CD14-positive monocyte (primary cell): ENCODE measurements around the gene PYGL. TPM values are rescaled to one million over a fixed set of nuclear protein-coding genes. Genes with fewer than 3 reads are reported as not detected.

Experiments
- DNase-seq, 3 donors: peaks; one replicate each; pipeline ENCODE4 v3.0.0-alpha.2; 2011 to 2022
- H2AFZ ChIP-seq: 2 replicates; pipeline ENCODE4 v1.6.0; 2012; ENCODE audit warnings: mild to moderate bottlenecking, low read depth, low read length, inconsistent platforms; ENCODE audit not compliant: insufficient read depth, poor library complexity, severe bottlenecking
- H3K27ac ChIP-seq, 2 donors: 1 replicate in 1 of 2; 2 replicates in 1 of 2; pipeline ENCODE4 v1.5.1; 2012 to 2013; ENCODE audit warnings: low read length in 2 of 2, control low read depth in 1 of 2, inconsistent platforms in 1 of 2, low read depth in 1 of 2, mild to moderate bottlenecking in 1 of 2
- H3K27me3 ChIP-seq, 2 donors: one replicate each; pipeline versions ENCODE4 v1.6.0 to v1.6.1; 2011 to 2013; ENCODE audit warnings: low read length in 2 of 2; ENCODE audit not compliant: control insufficient read depth in 2 of 2, insufficient read depth in 2 of 2
- H3K36me3 ChIP-seq, 2 donors: replicated peaks in 1 of 2; 1 replicate in 1 of 2; 2 replicates in 1 of 2; pipeline versions ENCODE4 v1.5.1 to v1.6.1; 2012 to 2013; ENCODE audit warnings: low read length in 2 of 2, control low read depth in 1 of 2, inconsistent platforms in 1 of 2, mild to moderate bottlenecking in 1 of 2; ENCODE audit not compliant: insufficient read depth in 2 of 2, control insufficient read depth in 1 of 2
- H3K4me1 ChIP-seq, 2 donors: 1 replicate in 1 of 2; 2 replicates in 1 of 2; pipeline versions ENCODE4 v1.5.1 to v1.6.1; 2012 to 2013; ENCODE audit warnings: low read length in 2 of 2, control low read depth in 1 of 2, inconsistent platforms in 1 of 2, mild to moderate bottlenecking in 1 of 2, moderate library complexity in 1 of 2; ENCODE audit not compliant: insufficient read depth in 2 of 2, control insufficient read depth in 1 of 2
- H3K4me2 ChIP-seq: replicated peaks from 2 replicates; pipeline ENCODE3; 2012; ENCODE audit warnings: low read length, moderate library complexity, mild to moderate bottlenecking; ENCODE audit not compliant: poor library complexity, severe bottlenecking; ENCODE audit errors: extremely low read depth
- H3K4me3 ChIP-seq, 3 experiments: fragments of 200-600 bp in 1 of 3; sonication (generic) in 1 of 3; replicated peaks in 1 of 3; 1 replicate in 2 of 3; 2 replicates in 1 of 3; pipeline ENCODE4 v1.5.1; 2011 to 2013; ENCODE audit warnings: low read length in 3 of 3, mild to moderate bottlenecking in 3 of 3, control low read depth in 2 of 3, low read depth in 2 of 3, inconsistent platforms in 1 of 3, moderate library complexity in 1 of 3
- H3K79me2 ChIP-seq: 2 replicates; pipeline ENCODE4 v1.6.0; 2012; ENCODE audit warnings: mild to moderate bottlenecking, control low read depth, inconsistent platforms, low read length, moderate library complexity; ENCODE audit not compliant: insufficient read depth
- H3K9ac ChIP-seq: 2 replicates; pipeline ENCODE4 v1.6.0; 2017; ENCODE audit warnings: low read length, mild to moderate bottlenecking; ENCODE audit not compliant: insufficient read depth, poor library complexity, severe bottlenecking
- H3K9me3 ChIP-seq, 2 donors: replicated peaks in 1 of 2; 1 replicate in 1 of 2; 2 replicates in 1 of 2; pipeline versions ENCODE4 v1.5.1 to v1.6.1; 2012 to 2013; ENCODE audit warnings: low read length in 2 of 2, control low read depth in 1 of 2; ENCODE audit not compliant: control insufficient read depth in 1 of 2, insufficient read depth in 1 of 2
- H4K20me1 ChIP-seq: 2 replicates; pipeline ENCODE4 v1.6.0; 2012; ENCODE audit warnings: mild to moderate bottlenecking, low read length, control low read depth, moderate library complexity; ENCODE audit not compliant: insufficient read depth
- H3K27ac Mint-ChIP-seq, 7 donors: one replicate each; pipeline ENCODE4 v1.8.0; 2020; ENCODE audit warnings: mild to moderate bottlenecking in 7 of 7, mixed read lengths in 7 of 7, moderate library complexity in 6 of 7, inconsistent platforms in 2 of 7
- H3K27me3 Mint-ChIP-seq, 3 donors: one replicate each; pipeline ENCODE4 v1.8.0; 2021 to 2022; ENCODE audit warnings: low read depth in 3 of 3, mild to moderate bottlenecking in 3 of 3, mixed read lengths in 3 of 3, moderate library complexity in 3 of 3, inconsistent platforms in 1 of 3
- H3K36me3 Mint-ChIP-seq, 2 donors: one replicate each; pipeline ENCODE4 v1.8.0; 2020; ENCODE audit warnings: mixed read lengths in 2 of 2, inconsistent platforms in 1 of 2, mild to moderate bottlenecking in 1 of 2
- H3K4me1 Mint-ChIP-seq: one replicate; pipeline ENCODE4 v1.8.0; 2020; ENCODE audit warnings: mild to moderate bottlenecking, mixed read lengths
- H3K4me3 Mint-ChIP-seq, 2 donors: one replicate each; pipeline ENCODE4 v1.8.0; 2020; ENCODE audit warnings: mild to moderate bottlenecking in 2 of 2, mixed read lengths in 2 of 2, moderate library complexity in 1 of 2
- H3K9me3 Mint-ChIP-seq, 7 donors: one replicate each; pipeline ENCODE4 v1.8.0; 2020 to 2022; ENCODE audit warnings: mixed read lengths in 7 of 7, mild to moderate bottlenecking in 6 of 7, moderate library complexity in 6 of 7, inconsistent platforms in 2 of 7
- WGBS: methylation state at CpG from one replicate; pipeline ENCODE4 v1.1.5; 2013; ENCODE audit warnings: missing lambda C conversion rate; ENCODE audit not compliant: insufficient coverage; 5-methylcytosine and 5-hydroxymethylcytosine counted together
- intact Hi-C, 2 donors: fragments of 100-400 bp; cut with micrococcal nuclease; formaldehyde crosslinking; loops; one replicate each; pipeline versions ENCODE4 v1.15.0 to v1.15.1; 2023
- polyA plus RNA-seq, 3 donors: library from polyadenylated mRNA; depleted of rRNA in 1 of 3; unstranded in 2 of 3; stranded (reverse) in 1 of 3; fragments of 300-500 nt in 2 of 3; fragments of >200 nt in 1 of 3; fragmentation: Illumina TruSeq in 2 of 3; gene quantifications; 1 replicate in 2 of 3; 2 replicates in 1 of 3; pipeline ENCODE4 v1.2.3, GENCODE V29; 2012 to 2021
- TF ChIP-seq, protein P1 (sequence below): fragments of 200-600 bp; IDR thresholded peaks from one replicate; pipeline ENCODE4 v1.8.0; 2022; ENCODE audit warnings: antibody characterized with exemption, mild to moderate bottlenecking

PYGL gene
- polyA plus RNA-seq, 3 donors: 125 to 184 (median 166) TPM

DNA sequence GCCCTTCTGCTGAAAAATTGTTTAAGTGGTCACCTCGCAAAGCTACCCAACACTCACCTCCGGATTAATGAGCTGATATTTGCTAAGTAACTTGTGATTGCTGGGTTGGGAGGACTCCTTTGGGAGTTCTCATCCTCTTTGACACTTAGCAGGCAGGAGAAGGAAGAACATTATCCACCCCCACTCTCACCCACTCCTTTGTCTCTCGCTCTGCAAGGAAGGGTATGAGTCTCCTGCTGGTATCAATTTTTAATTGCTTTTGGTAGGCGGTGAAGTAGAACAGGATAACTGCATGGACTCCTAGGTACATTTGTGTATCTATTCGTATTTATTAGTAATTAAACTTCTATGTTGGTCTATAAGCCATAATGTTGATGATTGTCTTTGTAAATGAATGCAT is 79.3 kb downstream of the PYGL start:
- H3K79me2 ChIP-seq: no peaks in the 10 kb centered on the region
- intact Hi-C loops: no loop called here
- H3K4me1 Mint-ChIP-seq: peaks cover 16% of the 10 kb centered on the region
- DNase-seq: no peak
- H3K36me3 Mint-ChIP-seq: no peaks in the 10 kb centered on the region
- H3K4me3 ChIP-seq: no peak overlapping the region
- H3K9me3 ChIP-seq: no peaks in the 10 kb centered on the region
- no CpG with 5 or more reads among the region's 5 CpGs for WGBS
- peaks cover 11 to 13% of the 10 kb centered on the region in 2 donors for H3K4me1 ChIP-seq
- no peaks in the 10 kb centered on the region for H3K9me3 Mint-ChIP-seq
- no peak overlapping the region for H2AFZ ChIP-seq
- H3K27me3 Mint-ChIP-seq: peaks cover 0 to 3% (median 3%) of the 10 kb centered on the region in 3 donors
- H3K4me3 Mint-ChIP-seq: no peak overlapping the region
- no peaks in the 10 kb centered on the region for H4K20me1 ChIP-seq
- TF ChIP-seq, protein P1, sequence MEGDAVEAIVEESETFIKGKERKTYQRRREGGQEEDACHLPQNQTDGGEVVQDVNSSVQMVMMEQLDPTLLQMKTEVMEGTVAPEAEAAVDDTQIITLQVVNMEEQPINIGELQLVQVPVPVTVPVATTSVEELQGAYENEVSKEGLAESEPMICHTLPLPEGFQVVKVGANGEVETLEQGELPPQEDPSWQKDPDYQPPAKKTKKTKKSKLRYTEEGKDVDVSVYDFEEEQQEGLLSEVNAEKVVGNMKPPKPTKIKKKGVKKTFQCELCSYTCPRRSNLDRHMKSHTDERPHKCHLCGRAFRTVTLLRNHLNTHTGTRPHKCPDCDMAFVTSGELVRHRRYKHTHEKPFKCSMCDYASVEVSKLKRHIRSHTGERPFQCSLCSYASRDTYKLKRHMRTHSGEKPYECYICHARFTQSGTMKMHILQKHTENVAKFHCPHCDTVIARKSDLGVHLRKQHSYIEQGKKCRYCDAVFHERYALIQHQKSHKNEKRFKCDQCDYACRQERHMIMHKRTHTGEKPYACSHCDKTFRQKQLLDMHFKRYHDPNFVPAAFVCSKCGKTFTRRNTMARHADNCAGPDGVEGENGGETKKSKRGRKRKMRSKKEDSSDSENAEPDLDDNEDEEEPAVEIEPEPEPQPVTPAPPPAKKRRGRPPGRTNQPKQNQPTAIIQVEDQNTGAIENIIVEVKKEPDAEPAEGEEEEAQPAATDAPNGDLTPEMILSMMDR: no peak
- H3K4me2 ChIP-seq: no peak overlapping the region
- H3K36me3 ChIP-seq: no peaks in the 10 kb centered on the region
- no peak overlapping the region for H3K27ac ChIP-seq
- H3K27ac Mint-ChIP-seq: no peak overlapping the region
- H3K9ac ChIP-seq: no peak overlapping the region
- H3K27me3 ChIP-seq: no peaks in the 10 kb centered on the region

DNA sequence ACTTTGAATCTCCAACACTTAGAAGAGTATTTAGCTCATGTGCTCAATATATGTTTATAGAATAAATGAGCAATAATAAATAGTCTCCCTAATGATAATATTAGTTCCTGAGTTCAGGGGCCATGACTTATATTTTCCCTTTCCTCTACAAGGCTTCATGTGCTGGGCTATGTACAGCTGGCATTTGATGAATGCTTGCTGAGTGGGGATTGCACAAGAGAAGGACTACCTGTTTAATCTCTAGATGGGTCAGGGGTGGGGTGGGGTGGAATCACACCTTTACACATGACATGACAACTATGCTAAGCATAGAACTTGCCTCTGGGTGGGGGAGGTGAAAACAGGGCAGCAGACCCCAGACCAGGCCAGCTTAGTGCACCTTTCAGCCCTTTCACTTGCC is 80.0 kb downstream of the PYGL start:
- Histone ChIP-seq H3K36me3 (no peaks in the 10 kb centered on the region), H4K20me1 (no peaks in the 10 kb centered on the region), H3K4me2 (no peak overlapping the region), H3K9me3 (no peaks in the 10 kb centered on the region), H3K79me2 (no peaks in the 10 kb centered on the region), H3K4me3 (no peak overlapping the region), H3K9ac (no peak overlapping the region), H3K27ac (no peak overlapping the region), H2AFZ (no peak overlapping the region), H3K27me3 (no peaks in the 10 kb centered on the region), H3K4me1 (peaks cover 16 to 19% of the 10 kb centered on the region in 2 donors)
- Mint-ChIP-seq H3K4me1 (peaks cover 21% of the 10 kb centered on the region), H3K27me3 (peaks cover 0 to 3% (median 3%) of the 10 kb centered on the region in 3 donors), H3K9me3 (no peaks in the 10 kb centered on the region), H3K36me3 (no peaks in the 10 kb centered on the region), H3K27ac (no peak overlapping the region), H3K4me3 (no peak overlapping the region)
- intact Hi-C loops: no loop called here
- no peak for DNase-seq
- TF ChIP-seq, protein P1: no peak
